HEK293 (cell line): ENCODE data around the gene SEMA6D.
A peak's percentile ranks its signal among the peaks of the same experiment; 100 is the strongest.

ENCODE experiments used
- CTCF ChIA-PET: fragments of 350-600 bp; formaldehyde crosslinking; extraction: SDS; loops from one replicate; lab custom pipeline; 2021; ENCODE audit warnings: antibody characterized with exemption; lab: Yijun Ruan, JAX
- POLR2A ChIA-PET: fragments of 300-600 bp; formaldehyde crosslinking; extraction: SDS; loops from one replicate; lab custom pipeline; 2020; ENCODE audit warnings: antibody characterized with exemption, inconsistent platforms; lab: Yijun Ruan, JAX
- H3K27ac ChIP-seq: fragments of 200-500 bp; sonication (Bioruptor generic); 2 replicates; pipeline ENCODE4 v1.5.1; 2014; ENCODE audit warnings: low read depth, low read length, control low read depth, inconsistent platforms; ENCODE audit errors: extremely low read depth
- H3K36me3 ChIP-seq, 2 experiments: fragments of 200-500 bp in 1 of 2; sonication (Bioruptor generic) in 1 of 2; 1 replicate in 1 of 2; 2 replicates in 1 of 2; pipeline ENCODE4 v1.5.1; 2014 to 2017; ENCODE audit warnings: inconsistent platforms in 2 of 2, low read length in 2 of 2; ENCODE audit not compliant: control insufficient read depth in 2 of 2, insufficient read depth in 1 of 2
- H3K4me1 ChIP-seq: fragments of 200-500 bp; sonication (Bioruptor generic); 2 replicates; pipeline ENCODE4 v1.5.1; 2014; ENCODE audit warnings: mild to moderate bottlenecking, low read length, inconsistent platforms; ENCODE audit not compliant: control insufficient read depth, insufficient read depth
- H3K4me3 ChIP-seq: 2 replicates; pipeline ENCODE4 v1.5.1; 2011; ENCODE audit warnings: low read depth, mild to moderate bottlenecking, control low read depth, low read length, moderate library complexity
- H3K9me3 ChIP-seq: fragments of 200-500 bp; sonication (Bioruptor generic); 2 replicates; pipeline ENCODE4 v1.5.1; 2014; ENCODE audit warnings: low read depth, low read length, inconsistent platforms; ENCODE audit not compliant: control insufficient read depth, insufficient read depth
- KLF8 ChIP-seq: fragments of 450-650 bp; formaldehyde crosslinking; IDR thresholded peaks from 2 replicates; pipeline ENCODE4 v1.5.1; 2016; ENCODE audit warnings: missing biosample characterization, missing genetic modification characterization
- ZBTB20 ChIP-seq: fragments of 450-650 bp; formaldehyde crosslinking; IDR thresholded peaks from 2 replicates; pipeline ENCODE4 v1.5.1; 2016; ENCODE audit warnings: missing biosample characterization, missing genetic modification characterization
- ZFP69B ChIP-seq: fragments of 450-650 bp; formaldehyde crosslinking; IDR thresholded peaks from 2 replicates; pipeline ENCODE4 v1.5.1; 2016; ENCODE audit warnings: missing biosample characterization, missing genetic modification characterization
- ZNF24 ChIP-seq: fragments of 450-650 bp; formaldehyde crosslinking; IDR thresholded peaks from 2 replicates; pipeline ENCODE4 v1.5.1; 2016; ENCODE audit warnings: missing biosample characterization, missing genetic modification characterization
- ZNF48 ChIP-seq: fragments of 450-650 bp; formaldehyde crosslinking; IDR thresholded peaks from 2 replicates; pipeline ENCODE4 v1.5.1; 2016; ENCODE audit warnings: missing biosample characterization, missing genetic modification characterization
- ZNF521 ChIP-seq: fragments of 450-650 bp; formaldehyde crosslinking; IDR thresholded peaks from 2 replicates; pipeline ENCODE4 v1.5.1; 2017; ENCODE audit warnings: missing biosample characterization, mild to moderate bottlenecking, missing genetic modification characterization
- ZSCAN30 ChIP-seq: fragments of 450-650 bp; IDR thresholded peaks from 2 replicates; pipeline ENCODE4 v1.5.1; 2018; ENCODE audit warnings: missing biosample characterization, mild to moderate bottlenecking, missing genetic modification characterization, moderate library complexity
- TF ChIP-seq, protein P1 (sequence below): fragments of 450-650 bp; formaldehyde crosslinking; IDR thresholded peaks from 2 replicates; pipeline ENCODE4 v1.5.1; 2016; ENCODE audit warnings: missing biosample characterization, missing genetic modification characterization, borderline replicate concordance
- TF ChIP-seq, protein P2 (sequence below): fragments of 450-650 bp; formaldehyde crosslinking; IDR thresholded peaks from 2 replicates; pipeline ENCODE4 v1.5.1; 2017; ENCODE audit warnings: missing biosample characterization, missing genetic modification characterization

The SEMA6D gene

DNA sequence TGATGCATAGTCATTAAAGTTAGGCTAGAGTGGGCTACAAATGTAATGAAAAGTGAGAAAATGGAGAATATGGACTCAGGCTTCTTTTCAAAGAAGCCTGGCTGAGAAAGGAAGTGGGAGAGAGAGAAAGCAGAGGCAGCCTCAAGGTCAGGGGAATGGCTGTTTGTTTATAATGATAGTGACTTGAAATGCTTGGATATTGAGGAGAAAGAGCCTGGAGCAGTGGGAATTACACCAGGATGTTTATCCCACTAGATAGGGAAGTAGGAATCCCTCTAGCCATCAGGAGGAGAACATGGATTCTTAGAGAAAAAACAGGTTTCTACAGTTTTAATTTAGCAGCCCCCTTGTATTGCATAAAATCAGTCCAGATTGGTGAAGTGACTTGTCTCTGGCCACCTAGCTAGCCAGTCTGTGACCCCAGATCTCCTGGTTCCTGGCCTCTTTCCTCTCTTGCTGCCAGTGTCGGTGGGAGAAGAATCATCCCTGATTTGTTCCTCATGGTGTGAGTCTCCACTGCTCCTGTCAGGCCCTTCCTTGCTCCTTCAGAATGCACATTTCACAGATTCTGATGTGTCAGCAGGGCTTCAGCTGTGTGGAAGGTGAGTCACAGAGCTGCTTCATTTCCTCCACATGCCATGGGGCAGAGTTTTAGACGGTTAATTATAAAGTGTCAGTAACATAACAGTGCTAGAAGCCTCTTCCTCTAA lies 32.9 kb downstream of the SEMA6D start:
- CTCF ChIA-PET: interaction anchor here (0.6 to 0.7 kb wide), 2 partner anchors 34 to 46 kb away, joined by 3 to 4 read pairs; no protein-coding TSS in a partner anchor
- H3K9me3 ChIP-seq: no peaks in the 10 kb centered on the region
- H3K27ac ChIP-seq: no peak overlapping the region
- H3K4me1 ChIP-seq: no peaks in the 10 kb centered on the region
- no peaks in the 10 kb centered on the region for H3K36me3 ChIP-seq
- no peak overlapping the region for H3K4me3 ChIP-seq
- TF ChIP-seq ZNF24 (tag by site-specific recombination) (no peak), ZNF521 (tag by site-specific recombination) (no peak)
- TF ChIP-seq, protein P1, sequence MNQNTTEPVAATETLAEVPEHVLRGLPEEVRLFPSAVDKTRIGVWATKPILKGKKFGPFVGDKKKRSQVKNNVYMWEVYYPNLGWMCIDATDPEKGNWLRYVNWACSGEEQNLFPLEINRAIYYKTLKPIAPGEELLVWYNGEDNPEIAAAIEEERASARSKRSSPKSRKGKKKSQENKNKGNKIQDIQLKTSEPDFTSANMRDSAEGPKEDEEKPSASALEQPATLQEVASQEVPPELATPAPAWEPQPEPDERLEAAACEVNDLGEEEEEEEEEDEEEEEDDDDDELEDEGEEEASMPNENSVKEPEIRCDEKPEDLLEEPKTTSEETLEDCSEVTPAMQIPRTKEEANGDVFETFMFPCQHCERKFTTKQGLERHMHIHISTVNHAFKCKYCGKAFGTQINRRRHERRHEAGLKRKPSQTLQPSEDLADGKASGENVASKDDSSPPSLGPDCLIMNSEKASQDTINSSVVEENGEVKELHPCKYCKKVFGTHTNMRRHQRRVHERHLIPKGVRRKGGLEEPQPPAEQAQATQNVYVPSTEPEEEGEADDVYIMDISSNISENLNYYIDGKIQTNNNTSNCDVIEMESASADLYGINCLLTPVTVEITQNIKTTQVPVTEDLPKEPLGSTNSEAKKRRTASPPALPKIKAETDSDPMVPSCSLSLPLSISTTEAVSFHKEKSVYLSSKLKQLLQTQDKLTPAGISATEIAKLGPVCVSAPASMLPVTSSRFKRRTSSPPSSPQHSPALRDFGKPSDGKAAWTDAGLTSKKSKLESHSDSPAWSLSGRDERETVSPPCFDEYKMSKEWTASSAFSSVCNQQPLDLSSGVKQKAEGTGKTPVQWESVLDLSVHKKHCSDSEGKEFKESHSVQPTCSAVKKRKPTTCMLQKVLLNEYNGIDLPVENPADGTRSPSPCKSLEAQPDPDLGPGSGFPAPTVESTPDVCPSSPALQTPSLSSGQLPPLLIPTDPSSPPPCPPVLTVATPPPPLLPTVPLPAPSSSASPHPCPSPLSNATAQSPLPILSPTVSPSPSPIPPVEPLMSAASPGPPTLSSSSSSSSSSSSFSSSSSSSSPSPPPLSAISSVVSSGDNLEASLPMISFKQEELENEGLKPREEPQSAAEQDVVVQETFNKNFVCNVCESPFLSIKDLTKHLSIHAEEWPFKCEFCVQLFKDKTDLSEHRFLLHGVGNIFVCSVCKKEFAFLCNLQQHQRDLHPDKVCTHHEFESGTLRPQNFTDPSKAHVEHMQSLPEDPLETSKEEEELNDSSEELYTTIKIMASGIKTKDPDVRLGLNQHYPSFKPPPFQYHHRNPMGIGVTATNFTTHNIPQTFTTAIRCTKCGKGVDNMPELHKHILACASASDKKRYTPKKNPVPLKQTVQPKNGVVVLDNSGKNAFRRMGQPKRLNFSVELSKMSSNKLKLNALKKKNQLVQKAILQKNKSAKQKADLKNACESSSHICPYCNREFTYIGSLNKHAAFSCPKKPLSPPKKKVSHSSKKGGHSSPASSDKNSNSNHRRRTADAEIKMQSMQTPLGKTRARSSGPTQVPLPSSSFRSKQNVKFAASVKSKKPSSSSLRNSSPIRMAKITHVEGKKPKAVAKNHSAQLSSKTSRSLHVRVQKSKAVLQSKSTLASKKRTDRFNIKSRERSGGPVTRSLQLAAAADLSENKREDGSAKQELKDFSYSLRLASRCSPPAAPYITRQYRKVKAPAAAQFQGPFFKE: no peak
- POLR2A ChIA-PET: no interaction called here

DNA sequence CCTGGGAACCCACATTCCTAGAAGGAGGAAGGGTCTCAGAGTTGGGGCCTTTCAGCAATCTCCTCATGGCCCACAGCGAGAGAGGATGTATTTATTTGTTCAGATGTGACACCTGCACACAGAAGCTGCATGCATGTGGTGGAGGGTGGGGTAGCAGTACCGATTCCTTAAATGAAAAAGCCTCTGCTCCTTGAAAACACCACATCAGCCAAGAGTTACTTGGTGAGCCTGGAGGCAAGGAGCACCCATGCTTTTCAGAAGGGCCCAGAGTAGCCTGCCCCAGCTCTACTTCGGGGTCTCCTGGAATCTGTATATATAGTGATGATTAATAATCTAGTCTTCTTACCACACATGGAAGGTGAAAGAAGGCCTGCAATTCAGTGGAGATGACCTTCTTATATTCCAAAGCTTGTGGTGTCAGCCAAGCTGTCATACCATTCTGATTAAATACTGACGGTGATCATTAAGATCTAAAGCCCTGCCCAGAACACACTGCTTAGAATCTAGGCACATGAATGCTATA lies 33.5 kb downstream of the SEMA6D start:
- no peak overlapping the region for H3K27ac ChIP-seq
- CTCF ChIA-PET: interaction anchor here (0.6 to 0.7 kb wide), 3 partner anchors 34 to 72 kb away, joined by 3 to 4 read pairs (median 3); no protein-coding TSS in a partner anchor
- TF ChIP-seq ZNF48 (tag by site-specific recombination): no peak
- TF ChIP-seq ZBTB20: 0 out of 2 replicates have a peak, but pooled peaks have one; percentile 16
- POLR2A ChIA-PET: no interaction called here
- H3K36me3 ChIP-seq: no peaks in the 10 kb centered on the region
- H3K4me1 ChIP-seq: no peaks in the 10 kb centered on the region
- no peak overlapping the region for H3K4me3 ChIP-seq
- H3K9me3 ChIP-seq: no peaks in the 10 kb centered on the region

DNA sequence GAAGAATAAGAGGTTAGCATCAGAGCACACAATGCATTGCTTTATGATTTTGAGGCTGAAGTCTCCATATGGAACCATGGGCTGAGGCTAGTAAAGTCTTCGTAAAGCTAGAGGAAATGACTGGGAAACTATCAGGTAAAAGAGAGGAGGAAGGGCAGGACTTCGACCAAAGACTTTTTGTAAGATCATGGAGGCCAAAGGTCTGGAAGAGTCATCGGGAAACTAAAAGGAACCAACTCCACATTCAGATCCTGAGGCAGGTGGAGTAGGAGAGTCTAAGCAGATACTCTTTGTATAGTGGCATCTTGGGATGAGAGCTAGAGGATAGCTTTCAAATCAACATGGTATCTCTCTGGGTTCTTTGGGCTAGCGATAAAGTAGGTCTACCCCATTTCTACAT lies 36.3 kb downstream of the SEMA6D start:
- no peak overlapping the region for H3K27ac ChIP-seq
- CTCF ChIA-PET: interaction anchor here (0.6 kb wide), 1 partner anchor 236 kb away, joined by 3 read pairs; no protein-coding TSS in a partner anchor
- TF ChIP-seq ZSCAN30 (no peak), ZFP69B (tag by site-specific recombination) (no peak), KLF8 (tag by site-specific recombination) (no peak)
- TF ChIP-seq, protein P2, sequence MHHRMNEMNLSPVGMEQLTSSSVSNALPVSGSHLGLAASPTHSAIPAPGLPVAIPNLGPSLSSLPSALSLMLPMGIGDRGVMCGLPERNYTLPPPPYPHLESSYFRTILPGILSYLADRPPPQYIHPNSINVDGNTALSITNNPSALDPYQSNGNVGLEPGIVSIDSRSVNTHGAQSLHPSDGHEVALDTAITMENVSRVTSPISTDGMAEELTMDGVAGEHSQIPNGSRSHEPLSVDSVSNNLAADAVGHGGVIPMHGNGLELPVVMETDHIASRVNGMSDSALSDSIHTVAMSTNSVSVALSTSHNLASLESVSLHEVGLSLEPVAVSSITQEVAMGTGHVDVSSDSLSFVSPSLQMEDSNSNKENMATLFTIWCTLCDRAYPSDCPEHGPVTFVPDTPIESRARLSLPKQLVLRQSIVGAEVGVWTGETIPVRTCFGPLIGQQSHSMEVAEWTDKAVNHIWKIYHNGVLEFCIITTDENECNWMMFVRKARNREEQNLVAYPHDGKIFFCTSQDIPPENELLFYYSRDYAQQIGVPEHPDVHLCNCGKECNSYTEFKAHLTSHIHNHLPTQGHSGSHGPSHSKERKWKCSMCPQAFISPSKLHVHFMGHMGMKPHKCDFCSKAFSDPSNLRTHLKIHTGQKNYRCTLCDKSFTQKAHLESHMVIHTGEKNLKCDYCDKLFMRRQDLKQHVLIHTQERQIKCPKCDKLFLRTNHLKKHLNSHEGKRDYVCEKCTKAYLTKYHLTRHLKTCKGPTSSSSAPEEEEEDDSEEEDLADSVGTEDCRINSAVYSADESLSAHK (tag by site-specific recombination): no peak
- TF ChIP-seq, all 188 proteins: peak for 0
- POLR2A ChIA-PET: no interaction called here
- Histone ChIP-seq H3K4me1 (no peaks in the 10 kb centered on the region), H3K36me3 (no peaks in the 10 kb centered on the region), H3K4me3 (no peak overlapping the region), H3K9me3 (no peaks in the 10 kb centered on the region)
